Neural progenitor cell (in vitro differentiated cells): ENCODE data around the gene USP34. TPM values are rescaled to one million over a fixed set of nuclear protein-coding genes. Genes with fewer than 3 reads are reported as not detected.

Experiments used
- DNase-seq: peaks from one replicate; pipeline ENCODE4 v3.0.0-alpha.2; 2016; ENCODE audit warnings: low spot score
- H2AFZ ChIP-seq: fragments of 200-600 bp; sonication (generic); replicated peaks from 2 replicates; pipeline ENCODE4 v1.6.1; 2016; ENCODE audit warnings: antibody characterized with exemption
- H3F3A ChIP-seq: fragments of 200-600 bp; sonication (generic); 2 replicates; pipeline ENCODE4 v1.6.1; 2016; ENCODE audit warnings: antibody characterized with exemption, low read depth
- H3K27ac ChIP-seq: fragments of 200-600 bp; sonication (generic); 2 replicates; pipeline ENCODE4 v1.5.1; 2016; ENCODE audit warnings: mild to moderate bottlenecking
- H3K27me3 ChIP-seq: fragments of 200-600 bp; sonication (generic); 2 replicates; pipeline ENCODE4 v1.6.1; 2016; ENCODE audit warnings: mild to moderate bottlenecking, moderate library complexity
- H3K36me3 ChIP-seq: fragments of 200-600 bp; sonication (generic); 2 replicates; pipeline ENCODE4 v1.5.1; 2016
- H3K4me1 ChIP-seq: fragments of 200-600 bp; sonication (generic); 2 replicates; pipeline ENCODE4 v1.6.1; 2016; ENCODE audit warnings: mixed run types
- H3K4me2 ChIP-seq: fragments of 200-600 bp; sonication (generic); 2 replicates; pipeline ENCODE4 v1.6.1; 2016
- H3K4me3 ChIP-seq: fragments of 200-600 bp; sonication (generic); 2 replicates; pipeline ENCODE4 v1.5.1; 2016
- H3K79me2 ChIP-seq: fragments of 200-600 bp; sonication (generic); 2 replicates; pipeline ENCODE4 v1.6.1; 2016; ENCODE audit warnings: low read depth
- H3K9ac ChIP-seq: fragments of 200-600 bp; sonication (generic); 2 replicates; pipeline ENCODE4 v1.6.1; 2016
- H3K9me3 ChIP-seq: fragments of 200-600 bp; sonication (generic); 2 replicates; pipeline ENCODE4 v1.5.1; 2016; ENCODE audit warnings: low read depth
- H4K20me1 ChIP-seq: fragments of 200-600 bp; sonication (generic); 2 replicates; pipeline ENCODE4 v1.6.1; 2016; ENCODE audit warnings: low read depth
- H3K27ac Mint-ChIP-seq: 3 replicates; pipeline ENCODE4 v1.8.0; 2021; ENCODE audit warnings: mixed read lengths
- H3K27me3 Mint-ChIP-seq: 2 replicates; pipeline ENCODE4 v1.8.0; 2022; ENCODE audit warnings: low read depth, mild to moderate bottlenecking, inconsistent platforms, moderate library complexity, mixed read lengths; ENCODE audit not compliant: insufficient read depth
- H3K36me3 Mint-ChIP-seq: 3 replicates; pipeline ENCODE4 v1.8.0; 2021; ENCODE audit warnings: mixed read lengths
- H3K4me1 Mint-ChIP-seq: 3 replicates; pipeline ENCODE4 v1.8.0; 2021; ENCODE audit warnings: mixed read lengths
- H3K4me3 Mint-ChIP-seq: 3 replicates; pipeline ENCODE4 v1.8.0; 2021; ENCODE audit warnings: mild to moderate bottlenecking, moderate library complexity, mixed read lengths
- H3K9me3 Mint-ChIP-seq: 3 replicates; pipeline ENCODE4 v1.8.0; 2020; ENCODE audit warnings: mixed read lengths
- EZH2 ChIP-seq: fragments of 200-600 bp; sonication (generic); IDR thresholded peaks from 2 replicates; pipeline ENCODE4 v1.6.1; 2017; ENCODE audit warnings: antibody characterized with exemption, mild to moderate bottlenecking, moderate library complexity
- EZH2phosphoT487 ChIP-seq: fragments of 200-600 bp; sonication (generic); IDR thresholded peaks from 2 replicates; pipeline ENCODE4 v1.6.1; 2017; ENCODE audit warnings: antibody characterized with exemption
- total RNA-seq: library from RNA; depleted of rRNA; stranded (reverse); fragments of >200 nt; gene quantifications from 2 replicates; pipeline ENCODE4 v1.2.3, GENCODE V29; 2015; ENCODE audit warnings: low replicate concordance
- TF ChIP-seq, protein P1 (sequence below): fragments of 200-600 bp; sonication (generic); IDR thresholded peaks from 2 replicates; pipeline ENCODE4 v1.5.1; 2017; ENCODE audit warnings: antibody characterized with exemption, mild to moderate bottlenecking

The USP34 gene
- total RNA-seq, 1 donor from 2014 or later = 162 TPM

DNA sequence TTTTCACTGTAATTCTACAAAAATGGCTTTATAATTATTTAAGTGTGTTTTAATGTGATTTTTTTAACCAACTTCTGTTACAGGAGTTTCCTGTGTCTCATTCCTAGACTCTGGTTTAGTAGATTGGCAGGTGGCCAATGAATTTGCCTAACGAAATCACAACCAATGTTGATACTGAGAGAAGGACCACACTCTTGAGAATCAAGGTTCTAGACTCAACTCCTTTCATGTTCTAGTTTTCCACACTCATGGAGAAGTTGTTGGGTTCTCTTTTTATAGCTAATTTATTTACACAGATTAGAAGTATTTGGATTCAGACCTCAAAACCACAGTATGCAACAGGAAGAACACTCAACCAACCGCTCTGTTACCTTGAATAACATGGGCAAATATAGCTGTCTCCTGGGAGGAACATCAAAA is 22.6 kb upstream of the USP34 start:
- Mint-ChIP-seq H3K4me1 (no peaks in the 10 kb centered on the region), H3K27me3 (peaks cover 2% of the 10 kb centered on the region), H3K27ac (no peak overlapping the region), H3K36me3 (peaks cover 44% of the 10 kb centered on the region), H3K9me3 (no peaks in the 10 kb centered on the region), H3K4me3 (no peak overlapping the region)
- H3K27me3 ChIP-seq = no peaks in the 10 kb centered on the region
- H3K9ac ChIP-seq = no peak overlapping the region
- no peak overlapping the region for H3K4me2 ChIP-seq
- H3K4me3 ChIP-seq = no peak overlapping the region
- peaks cover 95% of the 10 kb centered on the region for H3K79me2 ChIP-seq
- H3K36me3 ChIP-seq = peaks cover 62% of the 10 kb centered on the region
- no peak overlapping the region for H2AFZ ChIP-seq
- H4K20me1 ChIP-seq = peaks cover 29% of the 10 kb centered on the region
- peaks cover 47% of the 10 kb centered on the region for H3F3A ChIP-seq
- no peaks in the 10 kb centered on the region for H3K9me3 ChIP-seq
- H3K4me1 ChIP-seq = no peaks in the 10 kb centered on the region
- TF ChIP-seq EZH2 (no peak), EZH2phosphoT487 (no peak)
- TF ChIP-seq, protein P1, sequence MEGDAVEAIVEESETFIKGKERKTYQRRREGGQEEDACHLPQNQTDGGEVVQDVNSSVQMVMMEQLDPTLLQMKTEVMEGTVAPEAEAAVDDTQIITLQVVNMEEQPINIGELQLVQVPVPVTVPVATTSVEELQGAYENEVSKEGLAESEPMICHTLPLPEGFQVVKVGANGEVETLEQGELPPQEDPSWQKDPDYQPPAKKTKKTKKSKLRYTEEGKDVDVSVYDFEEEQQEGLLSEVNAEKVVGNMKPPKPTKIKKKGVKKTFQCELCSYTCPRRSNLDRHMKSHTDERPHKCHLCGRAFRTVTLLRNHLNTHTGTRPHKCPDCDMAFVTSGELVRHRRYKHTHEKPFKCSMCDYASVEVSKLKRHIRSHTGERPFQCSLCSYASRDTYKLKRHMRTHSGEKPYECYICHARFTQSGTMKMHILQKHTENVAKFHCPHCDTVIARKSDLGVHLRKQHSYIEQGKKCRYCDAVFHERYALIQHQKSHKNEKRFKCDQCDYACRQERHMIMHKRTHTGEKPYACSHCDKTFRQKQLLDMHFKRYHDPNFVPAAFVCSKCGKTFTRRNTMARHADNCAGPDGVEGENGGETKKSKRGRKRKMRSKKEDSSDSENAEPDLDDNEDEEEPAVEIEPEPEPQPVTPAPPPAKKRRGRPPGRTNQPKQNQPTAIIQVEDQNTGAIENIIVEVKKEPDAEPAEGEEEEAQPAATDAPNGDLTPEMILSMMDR = no peak
- no peak overlapping the region for H3K27ac ChIP-seq
- DNase-seq = no peak

DNA sequence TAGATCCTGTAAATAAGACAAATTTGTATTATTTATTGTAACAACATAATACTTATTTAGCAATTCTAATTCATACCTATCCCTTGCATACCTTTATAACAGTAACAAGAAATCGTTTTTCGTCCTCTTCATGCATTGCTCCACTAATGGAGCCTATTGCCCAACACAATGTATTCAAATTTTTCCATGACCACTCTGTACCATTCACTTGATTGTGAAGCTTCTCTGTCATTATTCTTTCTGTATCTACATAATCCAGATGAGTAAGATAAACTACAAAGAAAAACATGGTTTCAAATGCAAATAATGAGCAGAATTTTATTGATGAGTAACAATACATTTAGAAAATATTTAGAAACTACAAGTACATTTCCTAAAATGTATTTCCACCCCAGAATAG is 21.6 kb upstream of the USP34 start:
- no peak for DNase-seq
- Histone ChIP-seq H3K4me1 (no peaks in the 10 kb centered on the region), H3K27ac (no peak overlapping the region), H3K9ac (no peak overlapping the region), H3K27me3 (no peaks in the 10 kb centered on the region), H2AFZ (no peak overlapping the region), H3F3A (peaks cover 49% of the 10 kb centered on the region), H3K9me3 (no peaks in the 10 kb centered on the region), H3K79me2 (peaks cover 95% of the 10 kb centered on the region), H3K4me3 (no peak overlapping the region), H3K36me3 (peaks cover 62% of the 10 kb centered on the region), H4K20me1 (peaks cover 25% of the 10 kb centered on the region), H3K4me2 (no peak overlapping the region)
- H3K36me3 Mint-ChIP-seq = peaks cover 47% of the 10 kb centered on the region
- no peak overlapping the region for H3K27ac Mint-ChIP-seq
- TF ChIP-seq EZH2phosphoT487 (no peak), EZH2 (no peak)
- TF ChIP-seq, protein P1 = no peak
- H3K27me3 Mint-ChIP-seq = peaks cover 2% of the 10 kb centered on the region
- H3K9me3 Mint-ChIP-seq = no peaks in the 10 kb centered on the region
- H3K4me1 Mint-ChIP-seq = no peaks in the 10 kb centered on the region
- no peak overlapping the region for H3K4me3 Mint-ChIP-seq

DNA sequence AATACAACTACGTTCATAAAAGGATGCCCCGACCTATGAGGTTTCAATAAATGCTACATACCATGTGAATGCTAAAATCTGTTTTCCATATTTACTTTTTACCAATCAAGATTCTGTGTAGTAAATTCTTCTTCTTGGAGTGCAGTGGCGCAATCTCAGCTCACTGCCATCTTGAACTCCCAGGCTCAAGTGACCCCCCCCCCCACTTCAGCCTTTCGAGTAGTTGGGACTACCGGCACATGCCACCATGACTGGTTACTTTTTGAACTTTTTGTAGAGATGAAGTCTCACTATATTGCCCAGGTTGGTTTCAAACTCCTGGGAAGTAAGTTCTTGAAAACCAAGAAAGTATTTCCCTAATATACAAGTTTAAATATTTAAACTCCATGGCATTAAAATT is 14.4 kb upstream of the USP34 start:
- no peak overlapping the region for H3K27ac ChIP-seq
- H3K9ac ChIP-seq = no peak overlapping the region
- H3K4me3 ChIP-seq = no peak overlapping the region
- H3F3A ChIP-seq = peaks cover 75% of the 10 kb centered on the region
- peaks cover 89% of the 10 kb centered on the region for H3K79me2 ChIP-seq
- H4K20me1 ChIP-seq = peaks cover 27% of the 10 kb centered on the region
- Mint-ChIP-seq H3K4me1 (no peaks in the 10 kb centered on the region), H3K27me3 (peaks cover 2% of the 10 kb centered on the region), H3K27ac (no peak overlapping the region), H3K36me3 (peaks cover 49% of the 10 kb centered on the region), H3K9me3 (no peaks in the 10 kb centered on the region), H3K4me3 (no peak overlapping the region)
- peaks cover 64% of the 10 kb centered on the region for H3K36me3 ChIP-seq
- H2AFZ ChIP-seq = no peak overlapping the region
- no peaks in the 10 kb centered on the region for H3K9me3 ChIP-seq
- TF ChIP-seq EZH2phosphoT487 = no peak
- TF ChIP-seq EZH2 = no peak
- TF ChIP-seq, protein P1 = no peak
- H3K4me2 ChIP-seq = no peak overlapping the region
- H3K27me3 ChIP-seq = no peaks in the 10 kb centered on the region
- no peak for DNase-seq
- H3K4me1 ChIP-seq = no peaks in the 10 kb centered on the region
